A673 (cell line): Measurements from ENCODE around the gene PFKL. TPM values are rescaled to one million over a fixed set of nuclear protein-coding genes. Genes with fewer than 3 reads are reported as not detected.

Experiments
- BruUV-seq: library from RNA; stranded (reverse); fragments of 400-500 nt; replicated peaks from 2 replicates; lab custom pipeline; 2021; lab: Mats Ljungman, UMichigan
- CTCF ChIA-PET: fragments of 300-600 bp; sonication (Branson Sonifier 250); formaldehyde crosslinking; loops from one replicate; lab custom pipeline; 2022; ENCODE audit warnings: antibody characterized with exemption; lab: Charles Lee
- POLR2A ChIA-PET: fragments of 300-600 bp; sonication (Branson Sonifier 250); formaldehyde crosslinking; loops from one replicate; lab custom pipeline; 2022; ENCODE audit warnings: antibody characterized with exemption; ENCODE audit not compliant: low non-redundant PET; lab: Charles Lee
- DNase-seq: peaks from one replicate; pipeline ENCODE4 v3.0.0-alpha.2; 2015; ENCODE audit warnings: low spot score
- H3K27ac ChIP-seq: fragments of 200-600 bp; sonication (generic); 2 replicates; pipeline ENCODE4 v1.5.1; 2016; ENCODE audit warnings: mixed run types, low read depth, mild to moderate bottlenecking, mixed read lengths, antibody characterized with exemption, low read length; ENCODE audit not compliant: poor library complexity, severe bottlenecking
- H3K27me3 ChIP-seq: fragments of 200-600 bp; sonication (generic); replicated peaks from 2 replicates; pipeline ENCODE4 v1.6.1; 2017; ENCODE audit warnings: mixed run types, low read depth, mild to moderate bottlenecking, mixed read lengths, antibody characterized with exemption, low read length; ENCODE audit not compliant: insufficient read depth, poor library complexity
- H3K36me3 ChIP-seq: fragments of 200-600 bp; sonication (generic); 2 replicates; pipeline ENCODE4 v1.6.1; 2016; ENCODE audit warnings: mixed run types, mild to moderate bottlenecking, mixed read lengths, antibody characterized with exemption, low read length; ENCODE audit not compliant: insufficient read depth, poor library complexity, severe bottlenecking
- H3K4me1 ChIP-seq: fragments of 200-600 bp; sonication (generic); 2 replicates; pipeline ENCODE4 v1.6.1; 2017; ENCODE audit warnings: mixed run types, mild to moderate bottlenecking, mixed read lengths, antibody characterized with exemption, low read length; ENCODE audit not compliant: insufficient read depth, poor library complexity, severe bottlenecking
- H3K4me3 ChIP-seq: fragments of 200-600 bp; sonication (generic); 2 replicates; pipeline ENCODE4 v1.5.1; 2016; ENCODE audit warnings: low read depth, mixed run types, mild to moderate bottlenecking, mixed read lengths, low read length; ENCODE audit not compliant: poor library complexity, severe bottlenecking
- H3K9me3 ChIP-seq: fragments of 200-600 bp; sonication (generic); 2 replicates; pipeline ENCODE4 v1.6.1; 2016; ENCODE audit warnings: mixed run types, low read depth, mild to moderate bottlenecking, mixed read lengths, antibody characterized with exemption, low read length; ENCODE audit not compliant: poor library complexity, severe bottlenecking
- CTCF ChIP-seq: fragments of 300-800, 200-600 bp; sonication (generic); conservative IDR thresholded peaks from 2 replicates; pipeline ENCODE4 v1.5.1; 2017; ENCODE audit warnings: low read depth, mild to moderate bottlenecking, antibody characterized with exemption, low read length, moderate library complexity, mixed read lengths
- EZH2 ChIP-seq: fragments of 200-600 bp; sonication (generic); IDR thresholded peaks from 2 replicates; pipeline ENCODE4 v1.6.1; 2017; ENCODE audit warnings: borderline replicate concordance, low read depth, mild to moderate bottlenecking, mixed read lengths, antibody characterized with exemption, low read length; ENCODE audit not compliant: poor library complexity, severe bottlenecking
- intact Hi-C: fragments of 100-400 bp; cut with micrococcal nuclease; formaldehyde crosslinking; loops from one replicate; pipeline ENCODE4 v1.10.0; 2022; ENCODE audit not compliant: unreplicated experiment
- total RNA-seq: library from RNA; stranded (reverse); gene quantifications from 2 replicates; pipeline ENCODE4 v1.2.3, GENCODE V29; 2021

Gene PFKL
- total RNA-seq, 1 experiment from 2014 or later = 112 TPM

- ChIA-PET CTCF (no interaction called here), POLR2A (no interaction called here)
- H3K36me3 ChIP-seq = no peaks in the 10 kb centered on the region
- no peaks in the 10 kb centered on the region for H3K27me3 ChIP-seq
- BruUV-seq = no TSS peak
- no peak for DNase-seq
- H3K4me3 ChIP-seq = no peak overlapping the region
- intact Hi-C loops = no loop called here
- H3K9me3 ChIP-seq = no peaks in the 10 kb centered on the region
- no peaks in the 10 kb centered on the region for H3K4me1 ChIP-seq
- no peak overlapping the region for H3K27ac ChIP-seq
- TF ChIP-seq EZH2 (no peak), CTCF (no peak)
Measured at GRCh38 chr21:44364151-44365053, 64.5 kb downstream of the PFKL start.

GRCh38 chr21:44365251-44365966 lies 65.6 kb downstream of the PFKL start:
- Histone ChIP-seq H3K27me3 (no peaks in the 10 kb centered on the region), H3K4me1 (no peaks in the 10 kb centered on the region), H3K27ac (no peak overlapping the region), H3K4me3 (no peak overlapping the region), H3K9me3 (no peaks in the 10 kb centered on the region), H3K36me3 (no peaks in the 10 kb centered on the region)
- no peak for DNase-seq
- BruUV-seq = no TSS peak
- ChIA-PET CTCF (no interaction called here), POLR2A (no interaction called here)
- no peak for TF ChIP-seq EZH2
- no peak for TF ChIP-seq CTCF
- intact Hi-C loops = no loop called here

- intact Hi-C loops = no loop called here
- H3K9me3 ChIP-seq = no peaks in the 10 kb centered on the region
- H3K27me3 ChIP-seq = no peaks in the 10 kb centered on the region
- DNase-seq = no peak
- H3K36me3 ChIP-seq = no peaks in the 10 kb centered on the region
- no peak overlapping the region for H3K4me3 ChIP-seq
- ChIA-PET POLR2A (no interaction called here), CTCF (no interaction called here)
- no peak overlapping the region for H3K27ac ChIP-seq
- TF ChIP-seq EZH2 (no peak), CTCF (no peak)
- no peaks in the 10 kb centered on the region for H3K4me1 ChIP-seq
- no TSS peak for BruUV-seq
Measured at GRCh38 chr21:44365967-44366585, 66.2 kb downstream of the PFKL start.
